Measurements from ENCODE around the gene CREB1.

Gene CREB1

GRCh38 chr2:207540431-207540830, 10.7 kb downstream of the CREB1 start:
- no peak for DNase-seq (ENCODE audit: low read depth in 1 of 2, low spot score in 1 of 2)

GRCh38 chr2:207541933-207542332, 12.2 kb downstream of the CREB1 start:
- no peak for DNase-seq (ENCODE audit: low read depth in 1 of 2, low spot score in 1 of 2)

GRCh38 chr2:207543272-207543671, 13.5 kb downstream of the CREB1 start:
- no peak for DNase-seq (ENCODE audit: low read depth in 1 of 2, low spot score in 1 of 2)

GRCh38 chr2:207546822-207547221, 17.1 kb downstream of the CREB1 start:
- no peak for DNase-seq (ENCODE audit: low read depth in 1 of 2, low spot score in 1 of 2)

- DNase-seq (ENCODE audit: low read depth in 1 of 2, low spot score in 1 of 2): no peak
Measured at GRCh38 chr2:207549145-207549544, 19.4 kb downstream of the CREB1 start.

GRCh38 chr2:207558079-207558491, 28.3 kb downstream of the CREB1 start:
- DNase-seq (ENCODE audit: low read depth in 1 of 2, low spot score in 1 of 2): no peak

GRCh38 chr2:207561386-207562080, 31.8 kb downstream of the CREB1 start:
- no peak for DNase-seq (ENCODE audit: low read depth in 1 of 2, low spot score in 1 of 2)

- no peak for DNase-seq (ENCODE audit: low read depth in 1 of 2, low spot score in 1 of 2)
Measured at GRCh38 chr2:207565736-207566500, 36.2 kb downstream of the CREB1 start.

GRCh38 chr2:207567671-207568070, 37.9 kb downstream of the CREB1 start:
- no peak for DNase-seq (ENCODE audit: low read depth in 1 of 2, low spot score in 1 of 2)

- DNase-seq (ENCODE audit: low read depth in 1 of 2, low spot score in 1 of 2): no peak
Measured at GRCh38 chr2:207571370-207571769, 41.6 kb downstream of the CREB1 start.

- no peak for DNase-seq (ENCODE audit: low read depth in 1 of 2, low spot score in 1 of 2)
Measured at GRCh38 chr2:207584952-207585351, 55.2 kb downstream of the CREB1 start.

- no peak for DNase-seq (ENCODE audit: low read depth in 1 of 2, low spot score in 1 of 2)
Measured at GRCh38 chr2:207587305-207587704, 57.5 kb downstream of the CREB1 start.

- no peak for DNase-seq (ENCODE audit: low read depth in 1 of 2, low spot score in 1 of 2)
Measured at GRCh38 chr2:207589143-207589542, 59.4 kb downstream of the CREB1 start.

- no peak for DNase-seq (ENCODE audit: low read depth in 1 of 2, low spot score in 1 of 2)
Measured at GRCh38 chr2:207593277-207593676, 63.5 kb downstream of the CREB1 start.

- DNase-seq (ENCODE audit: low read depth in 1 of 2, low spot score in 1 of 2): no peak
Measured at GRCh38 chr2:207594264-207594663, 64.5 kb downstream of the CREB1 start.

- DNase-seq (ENCODE audit: low read depth in 1 of 2, low spot score in 1 of 2): no peak
Measured at GRCh38 chr2:207594731-207595130, 65.0 kb downstream of the CREB1 start.

GRCh38 chr2:207599636-207600035, 69.9 kb downstream of the CREB1 start:
- no peak for DNase-seq (ENCODE audit: low read depth in 1 of 2, low spot score in 1 of 2)

GRCh38 chr2:207600231-207600630, 70.5 kb downstream of the CREB1 start:
- DNase-seq (ENCODE audit: low read depth in 1 of 2, low spot score in 1 of 2): no peak

- DNase-seq (ENCODE audit: low read depth in 1 of 2, low spot score in 1 of 2): no peak
Measured at GRCh38 chr2:207601774-207602173, 72.0 kb downstream of the CREB1 start.

GRCh38 chr2:207603486-207603885, 73.7 kb downstream of the CREB1 start:
- no peak for DNase-seq (ENCODE audit: low read depth in 1 of 2, low spot score in 1 of 2)

- DNase-seq (ENCODE audit: low read depth in 1 of 2, low spot score in 1 of 2): no peak
Measured at GRCh38 chr2:207606399-207606798, 76.6 kb downstream of the CREB1 start.

GRCh38 chr2:207606829-207607228, 77.1 kb downstream of the CREB1 start:
- DNase-seq (ENCODE audit: low read depth in 1 of 2, low spot score in 1 of 2): no peak

- DNase-seq (ENCODE audit: low read depth in 1 of 2, low spot score in 1 of 2): no peak
Measured at GRCh38 chr2:207612714-207613113, 83.0 kb downstream of the CREB1 start.

Measured in activated T-helper 1 cell treated with anti-CD3 and anti-CD28 coated beads, Interleukin-2, amount 50 U/mL, for 16 hours (primary cell).